HL-60 (cell line): ENCODE results near the gene LRRC8B.

Source experiments
- DNase-seq, 2 experiments: peaks; one replicate each; pipeline ENCODE4 v3.0.0-alpha.2; 2010 to 2020; ENCODE audit warnings: low read depth in 1 of 2, low spot score in 1 of 2
- H3K27ac ChIP-seq: fragments of 250-450 bp; sonication (Bioruptor Pico); replicated peaks from 2 replicates; pipeline ENCODE4 v1.5.1; 2020; ENCODE audit warnings: mild to moderate bottlenecking, moderate library complexity
- H3K27me3 ChIP-seq: fragments of 250-450 bp; sonication (Bioruptor Pico); 2 replicates; pipeline ENCODE4 v1.5.1; 2021; ENCODE audit warnings: mild to moderate bottlenecking, moderate library complexity; ENCODE audit not compliant: insufficient read depth, poor library complexity, severe bottlenecking
- H3K4me3 ChIP-seq: replicated peaks from 2 replicates; pipeline ENCODE4 v1.5.1; 2011; ENCODE audit warnings: mild to moderate bottlenecking, control low read depth, low read length; ENCODE audit not compliant: insufficient read depth
- GABPA ChIP-seq: IDR thresholded peaks from 2 replicates; pipeline ENCODE4 v1.6.1; 2012; ENCODE audit warnings: low read depth
- POLR2AphosphoS5 ChIP-seq: IDR thresholded peaks from 2 replicates; pipeline ENCODE4 v1.6.1; 2012; ENCODE audit warnings: low read depth
- SPI1 ChIP-seq: IDR thresholded peaks from 2 replicates; pipeline ENCODE4 v1.6.1; 2012; ENCODE audit warnings: low read depth, mild to moderate bottlenecking, borderline replicate concordance
- TF ChIP-seq, protein P1 (sequence below): IDR thresholded peaks from one replicate; pipeline ENCODE4 v1.5.1; 2011; ENCODE audit warnings: low read length, control low read depth, inconsistent platforms; ENCODE audit not compliant: insufficient read depth
- TF ChIP-seq, protein P2 (sequence below): IDR thresholded peaks from 2 replicates; pipeline ENCODE4 v1.6.1; 2012; ENCODE audit warnings: low read depth; ENCODE audit not compliant: insufficient replicate concordance

Gene LRRC8B

DNA sequence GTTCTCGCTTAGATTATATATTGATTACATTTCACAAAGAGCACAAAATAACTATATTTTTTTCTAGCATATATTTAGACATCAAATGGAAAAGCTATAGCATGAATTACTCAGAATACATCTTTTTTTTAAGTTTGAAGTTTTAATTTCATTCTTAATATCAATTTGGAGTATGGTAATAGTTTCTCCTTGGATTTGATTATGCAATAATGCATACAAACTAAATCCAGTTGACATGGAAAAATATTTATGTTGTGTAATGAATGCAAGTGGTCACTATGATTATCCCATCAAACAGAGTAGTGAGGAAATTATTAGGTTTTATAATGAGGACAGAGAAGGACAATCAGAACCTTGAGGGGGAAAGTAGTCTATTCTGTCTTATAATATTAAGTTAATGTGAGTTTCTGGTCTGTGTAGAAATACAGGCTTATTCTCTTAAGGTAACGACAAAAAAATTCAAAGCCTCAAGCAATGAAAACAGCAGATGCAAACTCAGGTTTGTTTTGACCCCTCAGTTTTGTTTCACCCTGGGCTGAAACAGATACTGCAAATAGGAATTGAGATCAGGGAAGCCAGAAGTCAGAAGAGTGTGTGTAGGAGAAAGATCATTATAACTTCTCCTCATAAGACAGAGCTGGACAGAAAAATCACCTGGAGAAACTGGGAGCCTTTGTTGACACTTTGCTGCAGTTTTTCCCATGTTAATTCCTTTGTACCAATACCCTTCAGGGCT lies 23.7 kb downstream of the LRRC8B start:
- TF ChIP-seq, protein P1, sequence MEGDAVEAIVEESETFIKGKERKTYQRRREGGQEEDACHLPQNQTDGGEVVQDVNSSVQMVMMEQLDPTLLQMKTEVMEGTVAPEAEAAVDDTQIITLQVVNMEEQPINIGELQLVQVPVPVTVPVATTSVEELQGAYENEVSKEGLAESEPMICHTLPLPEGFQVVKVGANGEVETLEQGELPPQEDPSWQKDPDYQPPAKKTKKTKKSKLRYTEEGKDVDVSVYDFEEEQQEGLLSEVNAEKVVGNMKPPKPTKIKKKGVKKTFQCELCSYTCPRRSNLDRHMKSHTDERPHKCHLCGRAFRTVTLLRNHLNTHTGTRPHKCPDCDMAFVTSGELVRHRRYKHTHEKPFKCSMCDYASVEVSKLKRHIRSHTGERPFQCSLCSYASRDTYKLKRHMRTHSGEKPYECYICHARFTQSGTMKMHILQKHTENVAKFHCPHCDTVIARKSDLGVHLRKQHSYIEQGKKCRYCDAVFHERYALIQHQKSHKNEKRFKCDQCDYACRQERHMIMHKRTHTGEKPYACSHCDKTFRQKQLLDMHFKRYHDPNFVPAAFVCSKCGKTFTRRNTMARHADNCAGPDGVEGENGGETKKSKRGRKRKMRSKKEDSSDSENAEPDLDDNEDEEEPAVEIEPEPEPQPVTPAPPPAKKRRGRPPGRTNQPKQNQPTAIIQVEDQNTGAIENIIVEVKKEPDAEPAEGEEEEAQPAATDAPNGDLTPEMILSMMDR, result no peak
- no peak for TF ChIP-seq POLR2AphosphoS5
- TF ChIP-seq, protein P2, sequence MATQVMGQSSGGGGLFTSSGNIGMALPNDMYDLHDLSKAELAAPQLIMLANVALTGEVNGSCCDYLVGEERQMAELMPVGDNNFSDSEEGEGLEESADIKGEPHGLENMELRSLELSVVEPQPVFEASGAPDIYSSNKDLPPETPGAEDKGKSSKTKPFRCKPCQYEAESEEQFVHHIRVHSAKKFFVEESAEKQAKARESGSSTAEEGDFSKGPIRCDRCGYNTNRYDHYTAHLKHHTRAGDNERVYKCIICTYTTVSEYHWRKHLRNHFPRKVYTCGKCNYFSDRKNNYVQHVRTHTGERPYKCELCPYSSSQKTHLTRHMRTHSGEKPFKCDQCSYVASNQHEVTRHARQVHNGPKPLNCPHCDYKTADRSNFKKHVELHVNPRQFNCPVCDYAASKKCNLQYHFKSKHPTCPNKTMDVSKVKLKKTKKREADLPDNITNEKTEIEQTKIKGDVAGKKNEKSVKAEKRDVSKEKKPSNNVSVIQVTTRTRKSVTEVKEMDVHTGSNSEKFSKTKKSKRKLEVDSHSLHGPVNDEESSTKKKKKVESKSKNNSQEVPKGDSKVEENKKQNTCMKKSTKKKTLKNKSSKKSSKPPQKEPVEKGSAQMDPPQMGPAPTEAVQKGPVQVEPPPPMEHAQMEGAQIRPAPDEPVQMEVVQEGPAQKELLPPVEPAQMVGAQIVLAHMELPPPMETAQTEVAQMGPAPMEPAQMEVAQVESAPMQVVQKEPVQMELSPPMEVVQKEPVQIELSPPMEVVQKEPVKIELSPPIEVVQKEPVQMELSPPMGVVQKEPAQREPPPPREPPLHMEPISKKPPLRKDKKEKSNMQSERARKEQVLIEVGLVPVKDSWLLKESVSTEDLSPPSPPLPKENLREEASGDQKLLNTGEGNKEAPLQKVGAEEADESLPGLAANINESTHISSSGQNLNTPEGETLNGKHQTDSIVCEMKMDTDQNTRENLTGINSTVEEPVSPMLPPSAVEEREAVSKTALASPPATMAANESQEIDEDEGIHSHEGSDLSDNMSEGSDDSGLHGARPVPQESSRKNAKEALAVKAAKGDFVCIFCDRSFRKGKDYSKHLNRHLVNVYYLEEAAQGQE, result no peak
- TF ChIP-seq SPI1, result no peak
- no peak for TF ChIP-seq GABPA
- Histone ChIP-seq H3K27ac (no peak overlapping the region), H3K4me3 (no peak overlapping the region)

DNA sequence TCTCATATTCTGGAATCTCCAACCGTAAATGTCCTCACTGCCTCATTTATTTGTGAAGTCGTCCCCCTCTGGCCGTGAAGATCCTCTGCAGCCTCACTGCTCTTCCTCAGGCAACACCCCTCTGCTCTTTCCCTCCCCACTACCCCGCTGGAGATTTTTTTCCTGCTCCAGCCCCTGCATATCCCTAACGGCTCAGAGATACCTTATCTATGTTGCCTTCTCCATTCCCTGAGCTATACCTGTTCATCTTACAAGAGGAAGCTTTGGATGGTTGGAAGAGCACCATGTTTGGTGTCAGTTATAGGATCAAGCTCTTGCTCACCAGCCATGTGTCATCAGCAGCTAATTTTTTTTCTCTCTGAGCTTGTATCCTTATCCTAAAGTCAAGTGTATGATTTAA lies 26.4 kb downstream of the LRRC8B start:
- no peaks in the 10 kb centered on the region for H3K27me3 ChIP-seq
- H3K4me3 ChIP-seq, result no peak overlapping the region
- TF ChIP-seq, protein P1, result no peak
- TF ChIP-seq GABPA (no peak), SPI1 (no peak), POLR2AphosphoS5 (no peak)
- TF ChIP-seq, protein P2, result no peak
- no peak overlapping the region for H3K27ac ChIP-seq
- no peak for DNase-seq

More for the DNA sequence above, 23.7 kb downstream of the LRRC8B start:
- no peaks in the 10 kb centered on the region for H3K27me3 ChIP-seq
- no peak for DNase-seq

DNA sequence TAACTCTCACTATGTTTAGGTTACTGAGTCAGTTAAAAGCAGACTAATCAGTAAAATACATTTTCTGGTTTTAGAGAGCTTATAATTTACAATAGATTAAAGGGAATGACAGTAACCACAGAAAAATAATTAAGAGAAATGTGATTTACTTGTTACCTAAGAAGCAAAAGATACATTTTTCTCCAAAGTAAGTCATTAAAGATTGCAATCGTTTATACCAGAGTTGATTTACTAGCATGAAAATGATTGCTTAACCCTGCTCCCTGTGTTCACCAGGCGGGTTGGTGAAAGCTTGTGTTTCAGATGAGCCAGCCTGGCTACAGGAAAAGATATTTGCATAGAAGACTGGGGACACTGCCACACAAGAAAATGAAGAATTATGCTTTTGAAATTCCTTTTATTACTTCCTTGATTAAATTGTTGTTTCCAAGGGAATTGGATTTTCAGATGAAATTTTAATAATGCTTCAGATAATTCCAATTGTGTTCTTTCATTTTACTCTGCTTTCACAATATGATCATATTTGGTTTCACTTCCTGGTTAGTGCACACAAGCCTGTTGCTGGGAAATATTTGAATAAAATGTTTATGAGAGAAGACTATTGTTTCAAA lies 27.9 kb downstream of the LRRC8B start:
- Histone ChIP-seq H3K27me3 (no peaks in the 10 kb centered on the region), H3K27ac (peak overlapping the region; percentile 53), H3K4me3 (no peak overlapping the region; the same call in 1 of the 2 replicates)
- TF ChIP-seq, protein P1, result no peak
- TF ChIP-seq SPI1 (peak; percentile 39; the same call in 1 of the 2 replicates), GABPA (no peak), POLR2AphosphoS5 (no peak)
- TF ChIP-seq, protein P2, result no peak
- peak in 1 of 2 experiments; percentile 57 for DNase-seq
